IgD-negative memory B cell (primary cell): ENCODE data around the gene MIGA2. TPM values are rescaled to one million over a fixed set of nuclear protein-coding genes. Genes with fewer than 3 reads are reported as not detected.

Experiments used
- H3K27ac Mint-ChIP-seq, 3 donors: one replicate each; pipeline ENCODE4 v1.8.0; 2020 to 2022; ENCODE audit warnings: mild to moderate bottlenecking in 3 of 3, mixed read lengths in 3 of 3, moderate library complexity in 1 of 3
- H3K27me3 Mint-ChIP-seq: one replicate; pipeline ENCODE4 v1.8.0; 2021; ENCODE audit warnings: mixed read lengths
- H3K36me3 Mint-ChIP-seq: one replicate; pipeline ENCODE4 v1.8.0; 2020; ENCODE audit warnings: mild to moderate bottlenecking, mixed read lengths
- H3K4me1 Mint-ChIP-seq, 3 donors: one replicate each; pipeline ENCODE4 v1.8.0; 2020 to 2022; ENCODE audit warnings: mixed read lengths in 3 of 3, mild to moderate bottlenecking in 1 of 3
- H3K4me3 Mint-ChIP-seq, 4 donors: one replicate each; pipeline ENCODE4 v1.8.0; 2020 to 2022; ENCODE audit warnings: mild to moderate bottlenecking in 4 of 4, mixed read lengths in 4 of 4, moderate library complexity in 3 of 4
- H3K9me3 Mint-ChIP-seq, 3 donors: one replicate each; pipeline ENCODE4 v1.8.0; 2020 to 2021; ENCODE audit warnings: mixed read lengths in 3 of 3, mild to moderate bottlenecking in 1 of 3
- polyA plus RNA-seq: library from polyadenylated mRNA; unstranded; fragments of 300-500 nt; fragmentation: Illumina TruSeq; gene quantifications from one replicate; pipeline ENCODE4 v1.2.3, GENCODE V29; 2021

Gene MIGA2
- polyA plus RNA-seq, 1 donor from 2014 or later = 11.4 TPM

DNA sequence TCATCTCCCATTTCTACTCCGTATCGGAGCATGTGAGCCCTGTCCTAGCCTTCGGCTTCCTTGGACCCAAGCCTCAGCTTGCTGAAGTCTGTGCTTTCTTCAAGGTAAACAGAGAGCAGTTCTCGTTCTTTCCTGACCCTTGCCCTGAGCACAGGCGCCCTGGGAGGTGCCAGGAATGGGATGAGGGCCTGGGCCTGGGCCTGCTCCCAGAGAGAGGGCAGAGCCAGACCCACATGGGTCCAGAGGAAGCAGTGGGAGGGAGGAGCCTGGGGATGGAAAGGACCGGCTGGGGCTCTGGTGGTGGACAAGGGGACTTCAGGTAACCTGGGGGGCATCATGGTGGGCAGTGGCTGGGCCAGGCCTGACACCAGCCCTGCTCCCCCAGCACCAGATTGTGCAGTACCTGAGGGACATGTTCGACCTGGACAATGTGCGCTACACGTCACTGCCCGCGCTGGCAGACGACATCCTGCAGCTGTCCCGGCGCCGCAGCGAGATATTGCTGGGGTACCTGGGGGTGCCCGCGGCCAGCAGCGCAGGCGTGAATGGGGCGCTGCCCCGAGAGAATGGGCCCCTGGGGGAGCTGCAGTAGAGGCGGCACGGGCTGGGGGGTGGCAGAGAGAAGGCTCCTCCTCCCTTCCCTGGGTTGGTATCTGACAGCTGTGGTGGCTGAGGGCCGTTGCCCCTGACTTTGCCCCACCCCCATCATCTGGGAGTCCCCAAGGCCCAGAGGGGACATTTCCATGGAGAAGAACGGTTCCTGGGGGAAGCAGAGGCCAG lies 33.6 kb downstream of the MIGA2 start:
- H3K27me3 Mint-ChIP-seq = no peaks in the 10 kb centered on the region
- no peak overlapping the region for H3K4me3 Mint-ChIP-seq
- peak overlapping the region; percentile 53 to 76 (median 61) for H3K27ac Mint-ChIP-seq
- H3K4me1 Mint-ChIP-seq = peaks cover 7 to 14% (median 11%) of the 10 kb centered on the region in 3 donors
- H3K9me3 Mint-ChIP-seq = no peaks in the 10 kb centered on the region
- no peaks in the 10 kb centered on the region for H3K36me3 Mint-ChIP-seq

DNA sequence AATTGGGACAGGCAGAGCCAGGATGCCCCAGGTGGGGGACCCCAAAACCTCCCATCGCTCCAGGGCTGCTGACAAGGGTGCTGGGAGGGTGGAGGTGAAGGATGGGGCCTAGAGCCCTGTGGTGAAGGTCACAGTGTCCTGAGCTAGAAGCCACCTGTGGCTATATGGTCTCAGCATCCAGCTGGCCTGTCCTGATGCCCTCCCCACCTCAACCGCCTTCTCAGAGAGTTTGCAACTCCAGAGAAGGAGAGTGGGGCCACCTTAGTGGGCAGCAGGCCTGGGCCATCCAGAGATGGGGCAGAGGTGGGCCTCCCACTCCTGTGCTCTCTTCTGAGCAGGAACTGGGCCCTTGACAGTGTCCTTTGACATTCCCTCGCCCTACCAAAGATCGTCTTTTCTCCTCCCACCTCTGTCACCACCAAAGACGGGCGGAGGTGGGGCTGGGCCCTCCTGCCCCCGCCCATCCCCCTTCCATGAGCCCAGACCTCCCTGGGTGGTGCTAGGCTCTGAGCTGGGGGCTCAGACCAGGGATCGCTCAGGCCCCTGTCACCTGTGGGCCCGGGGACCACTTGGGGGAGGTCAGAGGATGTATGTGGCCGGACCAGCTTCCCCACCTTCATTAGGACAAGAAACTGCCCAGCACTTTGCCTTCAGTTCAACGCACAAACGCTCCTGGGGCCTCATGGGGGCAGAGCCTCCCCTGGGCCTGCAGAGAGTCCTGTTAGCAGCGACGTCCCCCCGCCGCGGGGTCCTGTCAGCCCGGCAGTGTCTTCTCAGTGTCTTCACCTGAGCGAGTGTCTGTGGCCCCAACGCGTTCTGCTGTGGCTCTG lies 34.5 kb downstream of the MIGA2 start:
- no peak overlapping the region for H3K4me3 Mint-ChIP-seq
- peaks cover 7 to 14% (median 11%) of the 10 kb centered on the region in 3 donors for H3K4me1 Mint-ChIP-seq
- no peaks in the 10 kb centered on the region for H3K36me3 Mint-ChIP-seq
- H3K27ac Mint-ChIP-seq = no peak overlapping the region
- H3K27me3 Mint-ChIP-seq = no peaks in the 10 kb centered on the region
- H3K9me3 Mint-ChIP-seq = no peaks in the 10 kb centered on the region

DNA sequence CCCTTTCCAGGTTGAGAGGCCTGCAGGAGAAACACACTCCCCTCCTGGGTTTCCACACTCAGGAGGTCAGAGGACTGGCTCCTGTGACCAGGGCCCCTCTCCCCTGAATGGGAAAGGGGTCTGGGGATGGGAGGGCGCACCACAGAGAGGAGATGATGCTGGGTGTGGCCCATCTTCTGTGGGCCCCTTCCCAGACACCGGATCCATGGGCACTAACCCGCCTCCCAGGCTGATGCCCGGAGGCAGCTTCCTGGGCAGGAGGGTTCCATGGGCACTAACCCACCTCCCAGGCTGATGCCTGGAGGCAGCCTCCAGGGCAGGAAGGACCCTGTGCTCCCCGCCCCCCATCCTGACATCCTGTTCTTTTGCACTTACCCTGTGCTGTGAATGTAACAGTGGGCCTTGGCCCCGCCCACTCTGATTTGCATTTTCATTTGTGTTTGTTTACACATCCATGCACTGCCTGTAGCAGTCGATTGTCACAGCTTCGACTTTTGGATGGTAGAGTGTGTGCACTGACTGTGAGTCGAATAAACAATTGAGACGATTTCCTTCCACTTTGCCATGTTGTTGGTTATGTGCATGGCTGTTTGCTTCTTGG lies 35.2 kb downstream of the MIGA2 start:
- H3K27me3 Mint-ChIP-seq = no peaks in the 10 kb centered on the region
- peak overlapping the region in 1 of 3 donors; percentile 65 for H3K27ac Mint-ChIP-seq

DNA sequence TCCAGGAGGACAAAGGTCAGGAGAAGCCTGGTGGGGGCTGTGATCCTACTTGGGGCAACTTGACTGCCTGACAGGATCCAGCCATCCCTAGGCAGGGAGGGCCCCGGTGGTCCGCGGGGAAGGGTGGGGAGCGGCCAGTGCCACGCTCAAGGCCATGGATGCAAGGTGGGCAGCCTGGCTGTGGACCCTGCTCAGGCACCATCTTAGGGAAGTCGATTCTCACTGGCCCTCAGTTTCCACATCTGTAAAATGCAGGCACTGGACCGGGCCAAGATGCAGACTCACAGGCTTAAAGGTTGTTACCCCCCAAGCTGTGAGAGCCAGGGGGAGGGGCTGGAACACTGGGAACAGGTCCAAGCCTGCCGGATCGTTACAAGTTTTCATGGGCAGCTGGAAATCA lies 35.7 kb downstream of the MIGA2 start:
- Mint-ChIP-seq H3K4me1 (peaks cover 7 to 14% (median 11%) of the 10 kb centered on the region in 3 donors), H3K27ac (peak overlapping the region in 1 of 3 donors; percentile 65), H3K36me3 (no peaks in the 10 kb centered on the region), H3K27me3 (no peaks in the 10 kb centered on the region), H3K4me3 (no peak overlapping the region), H3K9me3 (no peaks in the 10 kb centered on the region)

More for the DNA sequence above, 35.2 kb downstream of the MIGA2 start:
- Mint-ChIP-seq H3K9me3 (no peaks in the 10 kb centered on the region), H3K4me1 (peaks cover 7 to 14% (median 11%) of the 10 kb centered on the region in 3 donors), H3K4me3 (no peak overlapping the region), H3K36me3 (no peaks in the 10 kb centered on the region)

DNA sequence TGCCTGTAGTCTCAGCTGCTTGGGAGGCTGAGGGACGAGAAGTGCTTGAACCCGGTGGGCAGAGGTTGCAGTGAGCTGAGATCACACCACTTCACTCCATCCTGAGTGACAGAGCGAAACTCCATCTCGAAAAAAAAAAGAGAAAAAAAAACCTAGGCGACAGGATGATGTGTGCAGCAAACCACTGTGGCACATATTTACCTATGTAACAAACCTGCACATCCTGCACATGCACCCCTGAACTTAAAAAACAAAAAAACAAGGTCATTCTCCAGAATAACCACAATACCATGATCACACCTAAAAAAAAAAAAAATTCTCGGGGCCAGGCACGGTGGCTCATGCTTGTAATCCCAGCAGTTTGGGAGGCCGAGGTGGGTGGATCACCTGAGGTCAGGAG lies 37.0 kb downstream of the MIGA2 start:
- Mint-ChIP-seq H3K36me3 (no peaks in the 10 kb centered on the region), H3K27ac (peak overlapping the region in 1 of 3 donors; percentile 46), H3K4me1 (peaks cover 6 to 13% (median 11%) of the 10 kb centered on the region in 3 donors), H3K27me3 (no peaks in the 10 kb centered on the region), H3K4me3 (no peak overlapping the region), H3K9me3 (no peaks in the 10 kb centered on the region)

DNA sequence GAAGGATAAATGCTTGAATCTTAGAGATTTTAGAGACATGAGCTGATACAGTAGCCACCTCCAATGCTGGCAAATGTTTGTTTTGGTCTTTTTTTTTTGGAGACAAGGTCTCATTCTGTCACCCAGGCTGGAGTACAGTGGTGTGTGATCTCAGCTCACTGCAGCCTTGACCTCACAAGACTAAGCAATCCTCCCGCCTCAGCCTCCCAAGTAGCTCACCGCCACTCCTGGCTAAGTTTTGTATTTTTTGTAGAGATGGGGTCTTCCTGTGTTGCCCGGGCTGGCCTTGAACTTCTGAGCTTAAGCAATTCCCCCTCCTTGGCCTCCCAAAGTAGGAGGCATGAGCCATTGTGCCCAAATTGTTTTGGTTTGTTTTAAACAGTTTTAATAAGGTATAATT lies 37.7 kb downstream of the MIGA2 start:
- peaks cover 3 to 6% (median 6%) of the 10 kb centered on the region in 3 donors for H3K4me1 Mint-ChIP-seq
- H3K27me3 Mint-ChIP-seq = no peaks in the 10 kb centered on the region
- no peaks in the 10 kb centered on the region for H3K9me3 Mint-ChIP-seq
- no peaks in the 10 kb centered on the region for H3K36me3 Mint-ChIP-seq
- no peak overlapping the region for H3K27ac Mint-ChIP-seq
- no peak overlapping the region for H3K4me3 Mint-ChIP-seq

DNA sequence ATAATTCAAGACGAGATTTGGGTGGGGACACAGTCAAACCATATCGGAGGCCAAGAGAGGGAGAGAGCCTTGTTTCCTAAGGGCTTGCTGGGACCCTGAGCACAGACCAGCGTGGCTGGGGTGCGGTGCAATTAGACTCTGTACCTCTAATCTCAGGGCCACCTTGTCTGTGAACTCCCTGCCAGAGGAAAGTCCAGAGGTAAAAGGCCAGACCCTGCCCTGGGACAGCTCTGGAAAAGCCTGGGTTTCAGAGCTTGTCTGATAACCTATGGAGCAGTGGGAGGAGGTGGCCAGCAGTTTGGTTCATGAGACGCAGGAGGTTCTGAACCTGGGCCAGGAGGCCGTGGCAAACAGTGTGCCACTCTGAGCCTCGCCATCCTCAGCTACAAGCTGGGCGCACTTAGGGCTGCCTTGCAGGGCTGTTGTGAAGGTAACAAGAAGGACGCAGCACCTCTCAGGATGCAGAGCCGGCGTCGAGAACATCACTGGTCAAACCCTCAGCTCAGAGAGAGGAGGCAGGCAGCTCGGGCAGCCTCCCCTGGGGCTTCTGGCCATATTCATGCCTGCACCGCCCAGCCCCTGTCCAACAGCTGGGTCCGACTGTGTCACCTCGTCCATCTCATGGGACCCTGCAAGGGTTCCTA lies 39.7 kb downstream of the MIGA2 start:
- no peak overlapping the region for H3K27ac Mint-ChIP-seq
- H3K9me3 Mint-ChIP-seq = no peaks in the 10 kb centered on the region
- H3K36me3 Mint-ChIP-seq = no peaks in the 10 kb centered on the region
- peak overlapping the region in 1 of 4 donors; percentile 38 for H3K4me3 Mint-ChIP-seq
- H3K27me3 Mint-ChIP-seq = no peaks in the 10 kb centered on the region
- H3K4me1 Mint-ChIP-seq = peaks cover 3 to 9% (median 6%) of the 10 kb centered on the region in 3 donors

DNA sequence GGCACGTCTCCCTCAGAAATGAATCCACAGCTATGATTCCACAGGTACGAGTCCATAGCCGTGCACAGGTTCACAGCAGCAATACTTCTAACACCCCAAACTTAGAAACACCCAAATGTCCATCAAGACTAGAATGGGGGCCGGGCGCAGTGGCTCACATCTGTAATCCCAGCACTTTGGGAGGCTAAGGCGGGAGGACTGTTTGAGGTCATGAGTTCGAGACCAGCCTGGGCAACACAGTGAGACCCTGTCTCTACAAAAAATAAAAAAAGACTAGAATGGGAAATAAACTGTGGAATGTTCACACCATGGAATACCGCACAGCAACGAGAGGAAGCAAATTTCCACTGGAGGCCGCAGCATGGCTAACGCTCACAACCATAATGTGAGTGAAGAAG lies 40.2 kb downstream of the MIGA2 start:
- Mint-ChIP-seq H3K4me3 (no peak overlapping the region), H3K27me3 (no peaks in the 10 kb centered on the region), H3K36me3 (no peaks in the 10 kb centered on the region), H3K9me3 (no peaks in the 10 kb centered on the region), H3K4me1 (peaks cover 3 to 9% (median 6%) of the 10 kb centered on the region in 3 donors), H3K27ac (no peak overlapping the region)

DNA sequence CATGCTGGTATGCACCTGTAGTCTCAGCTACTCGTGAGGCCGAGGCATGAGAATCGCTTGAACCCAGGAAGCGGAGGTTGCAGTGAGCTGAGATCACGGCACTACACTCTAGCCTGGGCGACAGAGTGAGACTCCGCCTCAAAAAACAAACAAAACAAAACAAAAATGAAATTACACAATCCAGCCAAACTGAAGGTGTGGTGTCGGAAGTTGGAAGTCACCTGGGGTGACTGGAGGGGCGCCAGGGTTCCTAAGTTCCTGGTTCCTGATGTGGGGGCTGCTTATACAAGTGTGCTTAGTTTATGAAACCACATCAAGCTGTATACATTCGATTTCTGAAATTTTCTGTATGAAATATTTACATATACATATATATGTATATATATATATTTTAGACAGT lies 40.8 kb downstream of the MIGA2 start:
- no peaks in the 10 kb centered on the region for H3K27me3 Mint-ChIP-seq
- H3K4me3 Mint-ChIP-seq = no peak overlapping the region
- H3K27ac Mint-ChIP-seq = no peak overlapping the region

DNA sequence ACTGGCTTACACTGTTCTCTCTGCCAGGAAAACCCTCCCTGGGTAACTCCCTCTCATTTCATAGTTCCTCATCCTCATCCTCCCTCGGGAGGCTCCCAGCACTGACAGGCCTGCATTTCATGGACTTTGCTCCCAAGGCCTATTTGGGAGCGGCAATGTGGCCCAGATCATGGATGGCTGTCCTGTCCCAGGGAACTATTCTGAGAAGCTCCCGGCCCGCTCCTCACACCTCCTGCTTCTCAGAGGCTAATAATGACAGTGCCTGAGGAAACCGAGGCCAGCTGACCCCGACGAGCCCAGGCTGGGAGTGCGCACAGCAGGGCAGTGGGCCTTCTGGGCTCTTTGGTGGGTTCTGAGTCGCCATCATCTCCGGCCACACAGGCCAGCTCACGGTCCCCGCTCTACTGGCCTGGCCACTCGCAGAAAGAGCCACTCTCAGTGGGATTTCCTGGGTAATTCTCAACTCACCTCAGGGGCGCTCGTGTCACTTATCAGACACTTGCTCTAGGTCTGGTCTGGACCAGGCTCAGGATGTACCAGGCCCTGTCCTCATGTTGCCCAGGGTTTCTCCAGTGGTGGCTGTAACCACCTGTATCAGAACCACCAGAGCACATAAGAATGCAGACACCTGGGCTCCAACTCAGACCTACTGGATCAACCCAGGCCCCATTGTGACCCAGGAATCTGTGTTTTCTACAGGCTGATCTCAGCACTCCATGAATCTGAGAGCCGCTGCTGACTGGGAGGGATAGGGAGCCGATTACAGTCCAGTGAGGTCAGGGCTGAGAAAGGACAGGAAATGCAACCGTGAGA lies 42.5 kb downstream of the MIGA2 start:
- no peaks in the 10 kb centered on the region for H3K27me3 Mint-ChIP-seq
- peaks cover 7 to 14% (median 11%) of the 10 kb centered on the region in 3 donors for H3K4me1 Mint-ChIP-seq
- peaks cover 3% of the 10 kb centered on the region for H3K36me3 Mint-ChIP-seq
- H3K9me3 Mint-ChIP-seq = no peaks in the 10 kb centered on the region
- H3K27ac Mint-ChIP-seq = peak overlapping the region in 1 of 3 donors; percentile 62
- peak overlapping the region; percentile 21 to 97 (median 70) for H3K4me3 Mint-ChIP-seq

More for the DNA sequence above, 40.8 kb downstream of the MIGA2 start:
- Mint-ChIP-seq H3K36me3 (no peaks in the 10 kb centered on the region), H3K4me1 (peaks cover 2 to 14% (median 8%) of the 10 kb centered on the region in 3 donors), H3K9me3 (no peaks in the 10 kb centered on the region)

DNA sequence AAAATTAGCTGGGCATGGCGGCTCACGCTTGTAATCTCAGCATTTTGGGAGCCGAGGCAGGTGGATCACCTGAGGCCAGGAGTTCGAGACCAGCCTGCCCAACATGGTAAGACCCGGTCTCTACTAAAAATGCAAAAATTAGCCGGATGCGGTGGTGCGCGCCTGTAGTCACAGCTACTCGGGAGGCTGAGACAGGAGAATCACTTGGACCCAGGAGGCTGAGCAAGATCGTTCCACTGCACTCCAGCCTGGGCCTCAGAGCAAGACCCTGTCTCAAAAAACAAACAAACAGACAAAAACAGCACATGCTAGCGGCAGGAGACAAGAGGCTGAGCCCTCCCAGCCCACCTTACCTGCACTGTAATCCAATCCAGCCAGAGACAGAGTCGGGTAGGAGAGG lies 43.4 kb downstream of the MIGA2 start:
- no peaks in the 10 kb centered on the region for H3K9me3 Mint-ChIP-seq
- H3K4me1 Mint-ChIP-seq = peaks cover 7 to 14% (median 11%) of the 10 kb centered on the region in 3 donors
- H3K36me3 Mint-ChIP-seq = peaks cover 3% of the 10 kb centered on the region
- peak overlapping the region; percentile 88 to 97 (median 94) for H3K4me3 Mint-ChIP-seq
- peak overlapping the region in 1 of 3 donors; percentile 83 for H3K27ac Mint-ChIP-seq
- H3K27me3 Mint-ChIP-seq = no peaks in the 10 kb centered on the region

DNA sequence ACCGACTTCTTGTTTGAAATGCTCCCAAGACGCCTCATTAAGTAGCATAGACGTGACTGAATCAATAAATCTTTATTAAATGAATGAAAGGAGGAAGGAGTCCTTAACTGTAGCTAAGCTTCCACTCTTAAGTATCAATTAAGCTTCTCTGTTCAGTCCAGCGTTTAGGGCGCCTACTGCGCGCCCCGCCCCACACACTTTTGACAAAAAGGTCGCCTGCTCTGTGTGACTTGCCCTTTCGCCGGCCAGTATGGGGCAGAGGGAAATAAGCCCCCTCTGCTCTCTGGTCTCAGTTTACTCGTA lies 43.8 kb downstream of the MIGA2 start:
- H3K27ac Mint-ChIP-seq = peak overlapping the region; percentile 83 to 98 (median 93)
- H3K36me3 Mint-ChIP-seq = peaks cover 3% of the 10 kb centered on the region
- H3K9me3 Mint-ChIP-seq = no peaks in the 10 kb centered on the region
- H3K27me3 Mint-ChIP-seq = no peaks in the 10 kb centered on the region
- H3K4me3 Mint-ChIP-seq = peak overlapping the region; percentile 88 to 97 (median 94)
- H3K4me1 Mint-ChIP-seq = peaks cover 7 to 14% (median 11%) of the 10 kb centered on the region in 3 donors

DNA sequence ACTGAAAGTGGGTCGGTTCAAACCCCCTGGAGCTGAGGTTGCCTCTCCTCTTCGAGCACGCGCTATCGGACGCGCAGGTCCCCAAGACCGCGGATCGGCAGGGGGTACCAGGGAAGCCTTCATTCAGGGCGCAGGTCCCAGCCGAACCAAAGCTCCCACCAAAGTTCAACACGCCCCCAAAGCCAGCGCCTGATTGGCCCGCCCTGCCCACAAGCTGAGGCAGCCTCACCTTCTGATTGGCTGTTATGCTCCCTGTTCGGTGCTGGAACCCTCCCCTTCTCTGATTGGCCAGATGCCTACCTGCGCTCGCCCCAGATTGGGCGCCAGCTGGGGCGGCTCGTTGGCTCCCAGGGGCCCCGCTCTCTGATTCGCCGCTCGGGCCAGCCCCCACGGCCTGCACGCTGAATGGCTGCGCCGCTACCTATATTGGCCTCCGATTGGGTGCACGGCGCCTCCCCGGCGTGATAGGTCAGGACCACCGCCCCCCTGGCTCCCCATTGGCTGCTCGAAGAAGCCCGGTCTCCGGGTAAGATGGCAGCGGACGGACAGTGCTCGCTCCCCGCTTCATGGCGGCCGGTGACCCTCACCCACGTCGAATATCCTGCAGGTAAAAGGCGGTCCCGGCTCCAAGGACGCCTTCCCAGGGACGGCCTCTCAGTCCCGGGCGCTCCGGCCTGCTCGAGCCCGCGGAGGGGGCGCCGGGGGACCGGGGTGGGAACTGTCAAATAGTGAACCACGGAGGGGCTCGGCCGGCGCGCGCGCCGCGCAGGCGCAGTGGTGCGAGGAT lies 44.4 kb downstream of the MIGA2 start, which contains the start of gene DOLPP1:
Gene DOLPP1 (plus strand): TSS at position 511 of the 787 bp plus-strand sequence. CDS start 21 bp downstream, at position 532.
- peaks cover 3% of the 10 kb centered on the region for H3K36me3 Mint-ChIP-seq
- H3K4me3 Mint-ChIP-seq = peak within 1 kb of the TSS; percentile 88 to 97 (median 94)
- no peaks in the 10 kb centered on the region for H3K9me3 Mint-ChIP-seq
- H3K27me3 Mint-ChIP-seq = no peaks in the 10 kb centered on the region
- peak within 1 kb of the TSS; percentile 83 to 98 (median 93) for H3K27ac Mint-ChIP-seq
- peaks cover 7 to 14% (median 11%) of the 10 kb centered on the region in 3 donors for H3K4me1 Mint-ChIP-seq
